H9 (cell line): Measurements from ENCODE around the gene LLCFC1. TPM values are rescaled to one million over a fixed set of nuclear protein-coding genes. Genes with fewer than 3 reads are reported as not detected.

Experiments
- DNase-seq: peaks from one replicate; pipeline ENCODE4 v3.0.0-alpha.2; 2017
- H2AFZ ChIP-seq: one replicate; pipeline ENCODE4 v1.6.1; 2013; ENCODE audit warnings: mild to moderate bottlenecking, low read length, control low read depth, moderate library complexity
- H2AK5ac ChIP-seq: 2 replicates; pipeline ENCODE4 v1.6.1; 2013; ENCODE audit warnings: low read length, control low read depth, mixed read lengths; ENCODE audit not compliant: insufficient read length
- H2BK120ac ChIP-seq: one replicate; pipeline ENCODE4 v1.6.1; 2013; ENCODE audit warnings: low read depth, mild to moderate bottlenecking, low read length, control low read depth, inconsistent platforms; ENCODE audit not compliant: poor library complexity, severe bottlenecking
- H2BK12ac ChIP-seq: 2 replicates; pipeline ENCODE4 v1.6.1; 2013; ENCODE audit warnings: low read length, control low read depth, mixed read lengths, low read depth; ENCODE audit not compliant: insufficient read length
- H2BK15ac ChIP-seq: 2 replicates; pipeline ENCODE4 v1.6.1; 2013; ENCODE audit warnings: low read depth, low read length, control low read depth
- H2BK20ac ChIP-seq: one replicate; pipeline ENCODE4 v1.6.1; 2013; ENCODE audit warnings: low read depth, mild to moderate bottlenecking, low read length, control low read depth, inconsistent platforms; ENCODE audit not compliant: poor library complexity, severe bottlenecking
- H2BK5ac ChIP-seq: 2 replicates; pipeline ENCODE4 v1.6.1; 2013; ENCODE audit warnings: low read length, control low read depth, mixed read lengths; ENCODE audit not compliant: insufficient read length
- H3K14ac ChIP-seq: 2 replicates; pipeline ENCODE4 v1.6.1; 2013; ENCODE audit warnings: low read length, control low read depth; ENCODE audit not compliant: insufficient read depth
- H3K18ac ChIP-seq: 2 replicates; pipeline ENCODE4 v1.6.1; 2013; ENCODE audit warnings: low read depth, mild to moderate bottlenecking, mixed read lengths, low read length, control low read depth; ENCODE audit not compliant: insufficient read length
- H3K23ac ChIP-seq: 2 replicates; pipeline ENCODE4 v1.6.1; 2013; ENCODE audit warnings: low read length, control low read depth, mixed read lengths, low read depth; ENCODE audit not compliant: insufficient read length
- H3K23me2 ChIP-seq: 2 replicates; pipeline ENCODE4 v1.6.1; 2013; ENCODE audit warnings: low read depth, mild to moderate bottlenecking, mixed read lengths, low read length, control low read depth; ENCODE audit not compliant: insufficient read length, poor library complexity, severe bottlenecking
- H3K27ac ChIP-seq: 2 replicates; pipeline ENCODE4 v1.5.1; 2013; ENCODE audit warnings: low read length, control low read depth, mixed read lengths, low read depth; ENCODE audit not compliant: insufficient read length
- H3K27me3 ChIP-seq: 2 replicates; pipeline ENCODE4 v1.6.1; 2013; ENCODE audit warnings: low read length, control low read depth, inconsistent platforms; ENCODE audit not compliant: insufficient read depth
- H3K4ac ChIP-seq: 2 replicates; pipeline ENCODE4 v1.6.1; 2013; ENCODE audit warnings: low read depth, mild to moderate bottlenecking, control low read depth, inconsistent platforms, low read length, moderate library complexity
- H3K4me1 ChIP-seq: 2 replicates; pipeline ENCODE4 v1.6.1; 2013; ENCODE audit warnings: low read length, control low read depth, inconsistent platforms; ENCODE audit not compliant: insufficient read depth
- H3K4me2 ChIP-seq: 2 replicates; pipeline ENCODE4 v1.6.1; 2013; ENCODE audit warnings: low read length, control low read depth, mixed read lengths; ENCODE audit not compliant: insufficient read length, insufficient read depth
- H3K56ac ChIP-seq: 2 replicates; pipeline ENCODE4 v1.6.1; 2013; ENCODE audit warnings: low read depth, mild to moderate bottlenecking, mixed read lengths, low read length, control low read depth; ENCODE audit not compliant: insufficient read length
- H3K79me1 ChIP-seq: 2 replicates; pipeline ENCODE4 v1.6.1; 2013; ENCODE audit warnings: low read depth, mild to moderate bottlenecking, moderate library complexity, low read length, control low read depth, inconsistent platforms; ENCODE audit not compliant: insufficient read depth, poor library complexity, severe bottlenecking
- H3K79me2 ChIP-seq: 2 replicates; pipeline ENCODE4 v1.6.1; 2013; ENCODE audit warnings: low read length, control low read depth, inconsistent platforms; ENCODE audit not compliant: insufficient read depth
- H3K9ac ChIP-seq: 2 replicates; pipeline ENCODE4 v1.6.1; 2013; ENCODE audit warnings: low read length, control low read depth, mixed read lengths; ENCODE audit not compliant: insufficient read length; ENCODE audit errors: extremely low read depth
- H3K9me3 ChIP-seq: one replicate; pipeline ENCODE4 v1.6.1; 2013; ENCODE audit warnings: low read depth, low read length, inconsistent platforms; ENCODE audit not compliant: control insufficient read depth
- H3T11ph ChIP-seq: one replicate; pipeline ENCODE4 v1.6.1; 2013; ENCODE audit warnings: mild to moderate bottlenecking, low read length, control low read depth, inconsistent platforms
- H4K20me1 ChIP-seq: one replicate; pipeline ENCODE4 v1.6.1; 2013; ENCODE audit not compliant: control insufficient read depth, insufficient read length, insufficient read depth
- H4K5ac ChIP-seq: 2 replicates; pipeline ENCODE4 v1.6.1; 2013; ENCODE audit warnings: low read depth, mild to moderate bottlenecking, mixed read lengths, low read length, control low read depth; ENCODE audit not compliant: insufficient read length
- H4K8ac ChIP-seq: replicated peaks from 2 replicates; pipeline ENCODE4 v1.6.1; 2013; ENCODE audit warnings: low read length, control low read depth, mixed read lengths, low read depth; ENCODE audit not compliant: insufficient read length
- H4K91ac ChIP-seq: 2 replicates; pipeline ENCODE4 v1.6.1; 2013; ENCODE audit warnings: low read depth, mild to moderate bottlenecking, moderate library complexity, mixed read lengths, low read length, control low read depth; ENCODE audit not compliant: insufficient read length
- H3K27ac Mint-ChIP-seq, 3 experiments: 2 replicates in 2 of 3; 3 replicates in 1 of 3; pipeline ENCODE4 v1.8.0; 2020 to 2021; ENCODE audit warnings: mixed read lengths in 3 of 3, mild to moderate bottlenecking in 1 of 3, moderate library complexity in 1 of 3
- H3K27me3 Mint-ChIP-seq: 2 replicates; pipeline ENCODE4 v1.8.0; 2021; ENCODE audit warnings: low read depth, mild to moderate bottlenecking, moderate library complexity, mixed read lengths
- H3K36me3 Mint-ChIP-seq, 3 experiments: 2 replicates in 2 of 3; 3 replicates in 1 of 3; pipeline ENCODE4 v1.8.0; 2020 to 2021; ENCODE audit warnings: low read depth in 3 of 3, mixed read lengths in 3 of 3; ENCODE audit not compliant: insufficient read depth in 1 of 3
- H3K4me1 Mint-ChIP-seq, 2 experiments: 2 replicates each; pipeline ENCODE4 v1.8.0; 2020; ENCODE audit warnings: mixed read lengths in 2 of 2
- H3K4me3 Mint-ChIP-seq, 2 experiments: 2 replicates in 1 of 2; 3 replicates in 1 of 2; pipeline ENCODE4 v1.8.0; 2020 to 2021; ENCODE audit warnings: mild to moderate bottlenecking in 2 of 2, mixed read lengths in 2 of 2, moderate library complexity in 1 of 2
- H3K9me3 Mint-ChIP-seq, 2 experiments: 2 replicates in 1 of 2; 3 replicates in 1 of 2; pipeline ENCODE4 v1.8.0; 2020; ENCODE audit warnings: mild to moderate bottlenecking in 2 of 2, mixed read lengths in 2 of 2, moderate library complexity in 1 of 2
- WGBS: extraction: QIAGEN DNeasy Blood & Tissue Kit; methylation state at CpG from one replicate; pipeline ENCODE4 v1.1.7; 2013; ENCODE audit warnings: missing lambda C conversion rate, low lambda C conversion rate, mixed read lengths; ENCODE audit not compliant: insufficient read length; ENCODE audit errors: extremely low coverage; 5-methylcytosine and 5-hydroxymethylcytosine counted together
- total RNA-seq: library from RNA; stranded (reverse); gene quantifications from 2 replicates; pipeline ENCODE4 v1.2.1, GENCODE V29; 2021
- TF ChIP-seq, protein P1 (sequence below): fragments of 200-600 bp; sonication (generic); conservative IDR thresholded peaks from 3 replicates; pipeline ENCODE4 v1.8.0; 2021; ENCODE audit warnings: antibody characterized with exemption, mild to moderate bottlenecking

Gene LLCFC1
- total RNA-seq, 1 experiment from 2014 or later, result not detected

DNA sequence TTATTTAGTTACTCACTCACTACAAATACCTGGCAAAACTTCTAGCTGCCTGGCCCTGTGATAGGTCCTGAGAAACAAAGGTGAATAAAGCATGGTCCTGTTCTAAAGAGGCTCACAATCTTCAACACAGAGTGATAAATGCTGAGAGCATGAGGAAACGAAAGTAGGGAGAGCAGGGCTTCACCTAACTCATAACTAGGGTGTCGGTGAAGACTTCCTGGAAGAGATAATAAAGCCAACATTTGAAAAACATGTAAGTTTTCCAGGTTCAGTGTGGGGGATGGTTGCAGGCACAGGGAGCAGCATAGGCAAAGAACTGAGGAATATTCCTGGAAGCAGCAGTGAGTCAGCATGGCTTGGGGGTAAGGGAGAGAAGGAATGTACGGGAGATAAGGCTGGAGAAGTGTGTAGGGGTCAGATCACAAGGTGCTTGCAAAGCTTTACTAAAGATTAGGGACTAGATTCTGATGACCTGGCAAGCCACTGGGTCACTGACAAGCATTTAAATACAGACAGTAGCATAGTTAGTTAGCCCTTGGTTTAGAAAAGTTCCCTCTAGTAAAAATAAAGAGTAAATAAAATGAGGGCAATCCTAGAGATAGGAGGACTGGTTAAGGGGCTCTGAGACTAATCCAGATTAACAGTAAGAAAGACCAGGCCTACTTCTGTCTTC lies 17.8 kb downstream of the LLCFC1 start:
- Histone ChIP-seq H3K4me1 (peaks cover 7% of the 10 kb centered on the region; the same call in 1 of the 2 replicates), H3K4me2 (no peak overlapping the region), H3K23me2 (no peaks in the 10 kb centered on the region)

More for the DNA sequence above, 17.8 kb downstream of the LLCFC1 start:
- Histone ChIP-seq H3K9me3 (no peaks in the 10 kb centered on the region), H3K18ac (no peak overlapping the region), H3K79me1 (no peaks in the 10 kb centered on the region), H4K8ac (no peak overlapping the region), H2AK5ac (no peak overlapping the region), H4K20me1 (no peaks in the 10 kb centered on the region), H3K23ac (no peak overlapping the region), H3K27ac (no peak overlapping the region), H3K9ac (no peak overlapping the region), H3K79me2 (no peaks in the 10 kb centered on the region), H3K27me3 (no peaks in the 10 kb centered on the region), H2BK15ac (no peak overlapping the region), H2BK120ac (no peak overlapping the region), H2AFZ (no peak overlapping the region), H3T11ph (no peak overlapping the region), H3K14ac (no peak overlapping the region), H2BK12ac (no peak overlapping the region), H3K56ac (no peak overlapping the region), H3K4ac (no peak overlapping the region), H2BK5ac (no peak overlapping the region), H4K91ac (no peak overlapping the region), H2BK20ac (no peak overlapping the region), H4K5ac (no peak overlapping the region)
- Mint-ChIP-seq H3K4me3 (no peak overlapping the region), H3K36me3 (peaks cover 17 to 40% (median 17%) of the 10 kb centered on the region in 3 experiments), H3K27me3 (peaks cover 8% of the 10 kb centered on the region), H3K9me3 (peaks cover 14 to 20% of the 10 kb centered on the region in 2 experiments), H3K4me1 (peaks cover 29 to 36% of the 10 kb centered on the region in 2 experiments), H3K27ac (no peak overlapping the region; a peak in 1 of 7 replicates)
- TF ChIP-seq, protein P1, sequence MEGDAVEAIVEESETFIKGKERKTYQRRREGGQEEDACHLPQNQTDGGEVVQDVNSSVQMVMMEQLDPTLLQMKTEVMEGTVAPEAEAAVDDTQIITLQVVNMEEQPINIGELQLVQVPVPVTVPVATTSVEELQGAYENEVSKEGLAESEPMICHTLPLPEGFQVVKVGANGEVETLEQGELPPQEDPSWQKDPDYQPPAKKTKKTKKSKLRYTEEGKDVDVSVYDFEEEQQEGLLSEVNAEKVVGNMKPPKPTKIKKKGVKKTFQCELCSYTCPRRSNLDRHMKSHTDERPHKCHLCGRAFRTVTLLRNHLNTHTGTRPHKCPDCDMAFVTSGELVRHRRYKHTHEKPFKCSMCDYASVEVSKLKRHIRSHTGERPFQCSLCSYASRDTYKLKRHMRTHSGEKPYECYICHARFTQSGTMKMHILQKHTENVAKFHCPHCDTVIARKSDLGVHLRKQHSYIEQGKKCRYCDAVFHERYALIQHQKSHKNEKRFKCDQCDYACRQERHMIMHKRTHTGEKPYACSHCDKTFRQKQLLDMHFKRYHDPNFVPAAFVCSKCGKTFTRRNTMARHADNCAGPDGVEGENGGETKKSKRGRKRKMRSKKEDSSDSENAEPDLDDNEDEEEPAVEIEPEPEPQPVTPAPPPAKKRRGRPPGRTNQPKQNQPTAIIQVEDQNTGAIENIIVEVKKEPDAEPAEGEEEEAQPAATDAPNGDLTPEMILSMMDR, result no peak
- no CpG with 5 or more reads among the region's 3 CpGs for WGBS
- no peak for DNase-seq
